ENCODE results near the gene KRT6B.

KRT6B gene

GRCh38 chr12:52435659-52435999 lies 16.3 kb downstream of the KRT6B start:
- DNase-seq: no peak

GRCh38 chr12:52434760-52435530 lies 17.0 kb downstream of the KRT6B start:
- DNase-seq: no peak

GRCh38 chr12:52434081-52434733 lies 17.7 kb downstream of the KRT6B start, which contains the start of gene KRT75:
TSS of gene KRT75 (minus strand) at chr12:52434371. CDS start at chr12:52434304, 67 bp downstream.
- no peak for DNase-seq

- DNase-seq: no peak
These were observed 18.4 kb downstream of the KRT6B start for GRCh38 chr12:52433501-52434080.

- DNase-seq: no peak
These were observed 19.3 kb downstream of the KRT6B start for GRCh38 chr12:52432559-52433207.

GRCh38 chr12:52428121-52428520 lies 23.8 kb downstream of the KRT6B start:
- DNase-seq: no peak

GRCh38 chr12:52427083-52427482 lies 24.9 kb downstream of the KRT6B start:
- DNase-seq: no peak

- no peak for DNase-seq
These were observed 25.9 kb downstream of the KRT6B start for GRCh38 chr12:52426034-52426433.

GRCh38 chr12:52425466-52425865 lies 26.5 kb downstream of the KRT6B start:
- no peak for DNase-seq

GRCh38 chr12:52423661-52424500 lies 28.1 kb downstream of the KRT6B start:
- DNase-seq: no peak

GRCh38 chr12:52423035-52423434 lies 28.9 kb downstream of the KRT6B start:
- DNase-seq: no peak

GRCh38 chr12:52419656-52420055 lies 32.3 kb downstream of the KRT6B start:
- DNase-seq: no peak

GRCh38 chr12:52418576-52419110 lies 33.3 kb downstream of the KRT6B start:
- DNase-seq: no peak

- DNase-seq: no peak
These were observed 34.2 kb downstream of the KRT6B start for GRCh38 chr12:52417740-52418139.

- no peak for DNase-seq
These were observed 35.2 kb downstream of the KRT6B start for GRCh38 chr12:52416795-52417194.

GRCh38 chr12:52415870-52416750 lies 35.8 kb downstream of the KRT6B start:
- DNase-seq: no peak

- no peak for DNase-seq
These were observed 37.0 kb downstream of the KRT6B start for GRCh38 chr12:52414936-52415335.

GRCh38 chr12:52413782-52414345 lies 38.1 kb downstream of the KRT6B start:
- DNase-seq: no peak

- no peak for DNase-seq
These were observed 38.7 kb downstream of the KRT6B start for GRCh38 chr12:52413202-52413601.

- DNase-seq: no peak
These were observed 40.1 kb downstream of the KRT6B start for GRCh38 chr12:52411815-52412214.

Measured in GDM1 (cell line).